Suprapubic skin (tissue), 4 donors: Measurements from ENCODE around the gene LINGO1. TPM values are rescaled to one million over a fixed set of nuclear protein-coding genes. Genes with fewer than 3 reads are reported as not detected.

Experiments used
- DNase-seq, 2 donors: peaks; one replicate each; pipeline ENCODE4 v3.0.0-alpha.2; 2019; ENCODE audit warnings: low spot score in 2 of 2
- H3K27ac ChIP-seq: fragments of 200-600 bp; sonication (generic); one replicate; pipeline ENCODE4 v1.5.1; 2019
- H3K27me3 ChIP-seq: fragments of 200-600 bp; sonication (generic); one replicate; pipeline ENCODE4 v1.5.1; 2019
- H3K36me3 ChIP-seq: fragments of 200-600 bp; sonication (generic); one replicate; pipeline ENCODE4 v1.5.1; 2019
- H3K4me1 ChIP-seq: fragments of 200-600 bp; sonication (generic); one replicate; pipeline ENCODE4 v1.5.1; 2019
- H3K4me3 ChIP-seq: fragments of 200-600 bp; sonication (generic); one replicate; pipeline ENCODE4 v1.5.1; 2019; ENCODE audit warnings: mild to moderate bottlenecking
- H3K9me3 ChIP-seq: fragments of 200-600 bp; sonication (generic); one replicate; pipeline ENCODE4 v1.5.1; 2019
- CTCF ChIP-seq, 2 donors: fragments of 200-600 bp in 1 of 2; fragments of 450-650 bp in 1 of 2; sonication (generic) in 1 of 2; IDR thresholded peaks; one replicate each; pipeline ENCODE4 v1.5.1; 2016 to 2019; ENCODE audit warnings: antibody characterized with exemption in 2 of 2, mild to moderate bottlenecking in 1 of 2, moderate library complexity in 1 of 2
- EP300 ChIP-seq: sonication (generic); formaldehyde crosslinking; IDR thresholded peaks from one replicate; pipeline ENCODE4 v1.6.1; 2017; ENCODE audit warnings: antibody characterized with exemption
- POLR2A ChIP-seq, 2 donors: fragments of 450-650 bp; IDR thresholded peaks; one replicate each; pipeline ENCODE4 v1.6.1; 2017; ENCODE audit warnings: antibody characterized with exemption in 2 of 2, mild to moderate bottlenecking in 2 of 2, moderate library complexity in 2 of 2
- POLR2AphosphoS5 ChIP-seq, 3 donors: sonication (generic); formaldehyde crosslinking; IDR thresholded peaks; one replicate each; pipeline ENCODE4 v1.6.1; 2017; ENCODE audit warnings: antibody characterized with exemption in 3 of 3
- whole genome bisulfite sequencing: methylation state at CpG from one replicate; pipeline ENCODE4 v1.1.5; 2018; 5-methylcytosine and 5-hydroxymethylcytosine counted together
- total RNA-seq, 4 donors: library from RNA; depleted of rRNA; stranded (reverse); fragments of >200 nt; gene quantifications; one replicate each; pipeline ENCODE4 v1.1.0, GENCODE V29; 2016

The LINGO1 gene
- total RNA-seq, 4 donors from 2014 or later, result 2.7 to 12.5 (median 4.9) TPM

- 88% methylated on average over 4 of the region's 4 CpGs for WGBS
Observed at GRCh38 chr15:77653832-77654480, 21.2 kb upstream of the LINGO1 start.

GRCh38 chr15:77650265-77650664 lies 17.6 kb upstream of the LINGO1 start:
- H3K4me1 ChIP-seq, result no peaks in the 10 kb centered on the region
- peaks cover 23% of the 10 kb centered on the region for H3K27me3 ChIP-seq
- H3K9me3 ChIP-seq, result no peaks in the 10 kb centered on the region
- no peak overlapping the region for H3K27ac ChIP-seq
- no peak overlapping the region for H3K4me3 ChIP-seq
- no peaks in the 10 kb centered on the region for H3K36me3 ChIP-seq
- TF ChIP-seq CTCF (IDR thresholded peaks at IDR 0.05) (no peak), POLR2AphosphoS5 (IDR thresholded peaks at IDR 0.05) (no peak), POLR2A (IDR thresholded peaks at IDR 0.05) (no peak), EP300 (no peak)
- WGBS, result 79% methylated on average over 2 of the region's 2 CpGs
- DNase-seq, result no peak

More at GRCh38 chr15:77653832-77654480, 21.2 kb upstream of the LINGO1 start:
- peaks cover 51% of the 10 kb centered on the region for H3K27me3 ChIP-seq
- no peak overlapping the region for H3K27ac ChIP-seq
- H3K4me3 ChIP-seq, result no peak overlapping the region
- no peaks in the 10 kb centered on the region for H3K4me1 ChIP-seq
- H3K36me3 ChIP-seq, result no peaks in the 10 kb centered on the region
- no peak for DNase-seq
- TF ChIP-seq POLR2AphosphoS5 (IDR thresholded peaks at IDR 0.05) (no peak), CTCF (IDR thresholded peaks at IDR 0.05) (no peak), EP300 (no peak), POLR2A (IDR thresholded peaks at IDR 0.05) (no peak)
- no peaks in the 10 kb centered on the region for H3K9me3 ChIP-seq

GRCh38 chr15:77649610-77650009 lies 16.9 kb upstream of the LINGO1 start:
- H3K27ac ChIP-seq, result no peak overlapping the region
- TF ChIP-seq CTCF (IDR thresholded peaks at IDR 0.05) (no peak), EP300 (no peak), POLR2AphosphoS5 (IDR thresholded peaks at IDR 0.05) (no peak), POLR2A (IDR thresholded peaks at IDR 0.05) (no peak)
- H3K9me3 ChIP-seq, result no peaks in the 10 kb centered on the region
- H3K4me3 ChIP-seq, result no peak overlapping the region
- no peaks in the 10 kb centered on the region for H3K4me1 ChIP-seq
- 70% methylated on average over 3 of the region's 3 CpGs for WGBS
- no peaks in the 10 kb centered on the region for H3K36me3 ChIP-seq
- peaks cover 17% of the 10 kb centered on the region for H3K27me3 ChIP-seq
- no peak for DNase-seq

GRCh38 chr15:77649017-77649416 lies 16.3 kb upstream of the LINGO1 start:
- H3K9me3 ChIP-seq, result no peaks in the 10 kb centered on the region
- TF ChIP-seq POLR2AphosphoS5 (IDR thresholded peaks at IDR 0.05) (no peak), EP300 (no peak), CTCF (IDR thresholded peaks at IDR 0.05) (no peak), POLR2A (IDR thresholded peaks at IDR 0.05) (no peak)
- no peaks in the 10 kb centered on the region for H3K4me1 ChIP-seq
- no peak for DNase-seq
- WGBS, result 88% methylated on average over 6 of the region's 6 CpGs
- peaks cover 11% of the 10 kb centered on the region for H3K27me3 ChIP-seq
- no peaks in the 10 kb centered on the region for H3K36me3 ChIP-seq
- no peak overlapping the region for H3K4me3 ChIP-seq
- H3K27ac ChIP-seq, result no peak overlapping the region

GRCh38 chr15:77647961-77648360 lies 15.2 kb upstream of the LINGO1 start:
- TF ChIP-seq EP300, result no peak
- TF ChIP-seq CTCF (IDR thresholded peaks at IDR 0.05), result no peak
- no peak for TF ChIP-seq POLR2AphosphoS5 (IDR thresholded peaks at IDR 0.05)
- no peak for TF ChIP-seq POLR2A (IDR thresholded peaks at IDR 0.05)
- WGBS, result 91% methylated on average over 4 of the region's 4 CpGs
- H3K36me3 ChIP-seq, result no peaks in the 10 kb centered on the region

More at GRCh38 chr15:77647961-77648360, 15.2 kb upstream of the LINGO1 start:
- no peak overlapping the region for H3K27ac ChIP-seq
- H3K9me3 ChIP-seq, result no peaks in the 10 kb centered on the region
- no peak overlapping the region for H3K4me3 ChIP-seq
- no peak for DNase-seq
- H3K27me3 ChIP-seq, result peaks cover 11% of the 10 kb centered on the region
- no peaks in the 10 kb centered on the region for H3K4me1 ChIP-seq
